Measurements from ENCODE around the gene BTG1. TPM values are rescaled to one million over a fixed set of nuclear protein-coding genes. Genes with fewer than 3 reads are reported as not detected.

The BTG1 gene
- total RNA-seq, 2 experiments from 2014 or later, result 32.8 to 93.4 TPM

- Histone ChIP-seq H3K36me3 (ENCODE audit: insufficient read depth, low read length) (no peaks in the 10 kb centered on the region), H3K4me1 (ENCODE audit: insufficient read depth, low read length, poor library complexity, severe bottlenecking) (peaks cover under 1% of the 10 kb centered on the region), H2AFZ (ENCODE audit: low read length) (no peak overlapping the region), H3K4me2 (ENCODE audit: low read length) (no peak overlapping the region), H3K9me3 (ENCODE audit: low read length) (peaks cover 10% of the 10 kb centered on the region; the same call in 1 of the 2 replicates), H3K4me3 (ENCODE audit: low read depth, low read length, poor library complexity, severe bottlenecking) (no peak overlapping the region), H3K79me2 (ENCODE audit: insufficient read depth, low read depth, low read length) (no peaks in the 10 kb centered on the region), H3K9me2 (ENCODE audit: insufficient read depth, low read length) (no peaks in the 10 kb centered on the region), H3K27ac (ENCODE audit: low read depth, low read length, poor library complexity, severe bottlenecking) (no peak overlapping the region), H4K20me1 (ENCODE audit: insufficient read depth, low read length) (no peaks in the 10 kb centered on the region)
- BruUV-seq (replicated peaks), result no TSS peak
- ChIA-PET CTCF (ENCODE audit: unreplicated experiment) (no interaction called here), POLR2A (interaction anchor here (0.6 to 0.7 kb wide), 2 partner anchors 29 kb away, joined by 3 read pairs; no protein-coding TSS in a partner anchor)
- intact Hi-C loops (cut with micrococcal nuclease; ENCODE audit: unreplicated experiment), result no loop called here
- DNase-seq (ENCODE audit: low spot score), result no peak
- TF ChIP-seq EZH2phosphoT487 (IDR thresholded peaks at IDR 0.05; ENCODE audit: borderline replicate concordance, low read depth, low read length) (no peak), CTCF (conservative IDR thresholded peaks at IDR 0.05; ENCODE audit: low read length) (no peak)
Measured at GRCh38 chr12:92178340-92178739, 32.7 kb upstream of the BTG1 start.

GRCh38 chr12:92176646-92177045, 31.0 kb upstream of the BTG1 start:
- no TSS peak for BruUV-seq (replicated peaks)
- CTCF ChIA-PET (ENCODE audit: unreplicated experiment), result no interaction called here
- no peak overlapping the region for H3K27ac ChIP-seq (ENCODE audit: low read depth, low read length, poor library complexity, severe bottlenecking)
- H3K79me2 ChIP-seq (ENCODE audit: insufficient read depth, low read depth, low read length), result no peaks in the 10 kb centered on the region
- TF ChIP-seq EZH2phosphoT487 (IDR thresholded peaks at IDR 0.05; ENCODE audit: borderline replicate concordance, low read depth, low read length), result no peak
- no peak for TF ChIP-seq CTCF (conservative IDR thresholded peaks at IDR 0.05; ENCODE audit: low read length)
- peaks cover 17% of the 10 kb centered on the region for H3K4me1 ChIP-seq (ENCODE audit: insufficient read depth, low read length, poor library complexity, severe bottlenecking)
- no peaks in the 10 kb centered on the region for H3K9me2 ChIP-seq (ENCODE audit: insufficient read depth, low read length)
- no peak for DNase-seq (ENCODE audit: low spot score)
- H3K36me3 ChIP-seq (ENCODE audit: insufficient read depth, low read length), result no peaks in the 10 kb centered on the region
- H3K4me2 ChIP-seq (ENCODE audit: low read length), result no peak overlapping the region
- POLR2A ChIA-PET, result interaction anchor here (0.7 to 0.9 kb wide), 2 partner anchors 32 kb away, joined by 3 to 4 read pairs; no protein-coding TSS in a partner anchor
- H4K20me1 ChIP-seq (ENCODE audit: insufficient read depth, low read length), result no peaks in the 10 kb centered on the region
- H2AFZ ChIP-seq (ENCODE audit: low read length), result no peak overlapping the region
- no peaks in the 10 kb centered on the region for H3K9me3 ChIP-seq (ENCODE audit: low read length)
- intact Hi-C loops (cut with micrococcal nuclease; ENCODE audit: unreplicated experiment), result no loop called here
- no peak overlapping the region for H3K4me3 ChIP-seq (ENCODE audit: low read depth, low read length, poor library complexity, severe bottlenecking)

- Histone ChIP-seq H4K20me1 (ENCODE audit: insufficient read depth, low read length) (no peaks in the 10 kb centered on the region), H3K9me3 (ENCODE audit: low read length) (no peaks in the 10 kb centered on the region), H3K4me3 (ENCODE audit: low read depth, low read length, poor library complexity, severe bottlenecking) (no peak overlapping the region), H3K27ac (ENCODE audit: low read depth, low read length, poor library complexity, severe bottlenecking) (no peak overlapping the region), H3K79me2 (ENCODE audit: insufficient read depth, low read depth, low read length) (no peaks in the 10 kb centered on the region), H3K36me3 (ENCODE audit: insufficient read depth, low read length) (no peaks in the 10 kb centered on the region), H3K4me1 (ENCODE audit: insufficient read depth, low read length, poor library complexity, severe bottlenecking) (peaks cover 24% of the 10 kb centered on the region), H3K4me2 (ENCODE audit: low read length) (no peak overlapping the region), H3K9me2 (ENCODE audit: insufficient read depth, low read length) (no peaks in the 10 kb centered on the region), H2AFZ (ENCODE audit: low read length) (no peak overlapping the region)
- ChIA-PET CTCF (ENCODE audit: unreplicated experiment) (no interaction called here), POLR2A (interaction anchor here (0.9 to 1.5 kb wide), 4 partner anchors 21 to 187 kb away, joined by 3 to 5 read pairs (median 4); partner anchors contain the start of gene BTG1)
- BruUV-seq (replicated peaks), result no TSS peak
- no peak for DNase-seq (ENCODE audit: low spot score)
- intact Hi-C loops (cut with micrococcal nuclease; ENCODE audit: unreplicated experiment), result no loop called here
- no peak for TF ChIP-seq EZH2phosphoT487 (IDR thresholded peaks at IDR 0.05; ENCODE audit: borderline replicate concordance, low read depth, low read length)
Measured at GRCh38 chr12:92175961-92176360, 30.3 kb upstream of the BTG1 start.
